Neural progenitor cell (in vitro differentiated cells): ENCODE data around the gene AMFR. TPM values are rescaled to one million over a fixed set of nuclear protein-coding genes. Genes with fewer than 3 reads are reported as not detected.

Experiments
- DNase-seq: peaks from one replicate; pipeline ENCODE4 v3.0.0-alpha.2; 2016; ENCODE audit warnings: low spot score
- H2AFZ ChIP-seq: fragments of 200-600 bp; sonication (generic); replicated peaks from 2 replicates; pipeline ENCODE4 v1.6.1; 2016; ENCODE audit warnings: antibody characterized with exemption
- H3F3A ChIP-seq: fragments of 200-600 bp; sonication (generic); 2 replicates; pipeline ENCODE4 v1.6.1; 2016; ENCODE audit warnings: antibody characterized with exemption, low read depth
- H3K27ac ChIP-seq: fragments of 200-600 bp; sonication (generic); 2 replicates; pipeline ENCODE4 v1.5.1; 2016; ENCODE audit warnings: mild to moderate bottlenecking
- H3K27me3 ChIP-seq: fragments of 200-600 bp; sonication (generic); 2 replicates; pipeline ENCODE4 v1.6.1; 2016; ENCODE audit warnings: mild to moderate bottlenecking, moderate library complexity
- H3K36me3 ChIP-seq: fragments of 200-600 bp; sonication (generic); 2 replicates; pipeline ENCODE4 v1.5.1; 2016
- H3K4me1 ChIP-seq: fragments of 200-600 bp; sonication (generic); 2 replicates; pipeline ENCODE4 v1.6.1; 2016; ENCODE audit warnings: mixed run types
- H3K4me2 ChIP-seq: fragments of 200-600 bp; sonication (generic); 2 replicates; pipeline ENCODE4 v1.6.1; 2016
- H3K4me3 ChIP-seq: fragments of 200-600 bp; sonication (generic); 2 replicates; pipeline ENCODE4 v1.5.1; 2016
- H3K79me2 ChIP-seq: fragments of 200-600 bp; sonication (generic); 2 replicates; pipeline ENCODE4 v1.6.1; 2016; ENCODE audit warnings: low read depth
- H3K9ac ChIP-seq: fragments of 200-600 bp; sonication (generic); 2 replicates; pipeline ENCODE4 v1.6.1; 2016
- H3K9me3 ChIP-seq: fragments of 200-600 bp; sonication (generic); 2 replicates; pipeline ENCODE4 v1.5.1; 2016; ENCODE audit warnings: low read depth
- H4K20me1 ChIP-seq: fragments of 200-600 bp; sonication (generic); 2 replicates; pipeline ENCODE4 v1.6.1; 2016; ENCODE audit warnings: low read depth
- H3K27ac Mint-ChIP-seq: 3 replicates; pipeline ENCODE4 v1.8.0; 2021; ENCODE audit warnings: mixed read lengths
- H3K27me3 Mint-ChIP-seq: 2 replicates; pipeline ENCODE4 v1.8.0; 2022; ENCODE audit warnings: low read depth, mild to moderate bottlenecking, inconsistent platforms, moderate library complexity, mixed read lengths; ENCODE audit not compliant: insufficient read depth
- H3K36me3 Mint-ChIP-seq: 3 replicates; pipeline ENCODE4 v1.8.0; 2021; ENCODE audit warnings: mixed read lengths
- H3K4me1 Mint-ChIP-seq: 3 replicates; pipeline ENCODE4 v1.8.0; 2021; ENCODE audit warnings: mixed read lengths
- H3K4me3 Mint-ChIP-seq: 3 replicates; pipeline ENCODE4 v1.8.0; 2021; ENCODE audit warnings: mild to moderate bottlenecking, moderate library complexity, mixed read lengths
- H3K9me3 Mint-ChIP-seq: 3 replicates; pipeline ENCODE4 v1.8.0; 2020; ENCODE audit warnings: mixed read lengths
- EZH2 ChIP-seq: fragments of 200-600 bp; sonication (generic); IDR thresholded peaks from 2 replicates; pipeline ENCODE4 v1.6.1; 2017; ENCODE audit warnings: antibody characterized with exemption, mild to moderate bottlenecking, moderate library complexity
- EZH2phosphoT487 ChIP-seq: fragments of 200-600 bp; sonication (generic); IDR thresholded peaks from 2 replicates; pipeline ENCODE4 v1.6.1; 2017; ENCODE audit warnings: antibody characterized with exemption
- total RNA-seq: library from RNA; depleted of rRNA; stranded (reverse); fragments of >200 nt; gene quantifications from 2 replicates; pipeline ENCODE4 v1.2.3, GENCODE V29; 2015; ENCODE audit warnings: low replicate concordance
- TF ChIP-seq, protein P1 (sequence below): fragments of 200-600 bp; sonication (generic); IDR thresholded peaks from 2 replicates; pipeline ENCODE4 v1.5.1; 2017; ENCODE audit warnings: antibody characterized with exemption, mild to moderate bottlenecking

Gene AMFR
- total RNA-seq, 1 donor from 2014 or later, result 38.7 TPM

DNA sequence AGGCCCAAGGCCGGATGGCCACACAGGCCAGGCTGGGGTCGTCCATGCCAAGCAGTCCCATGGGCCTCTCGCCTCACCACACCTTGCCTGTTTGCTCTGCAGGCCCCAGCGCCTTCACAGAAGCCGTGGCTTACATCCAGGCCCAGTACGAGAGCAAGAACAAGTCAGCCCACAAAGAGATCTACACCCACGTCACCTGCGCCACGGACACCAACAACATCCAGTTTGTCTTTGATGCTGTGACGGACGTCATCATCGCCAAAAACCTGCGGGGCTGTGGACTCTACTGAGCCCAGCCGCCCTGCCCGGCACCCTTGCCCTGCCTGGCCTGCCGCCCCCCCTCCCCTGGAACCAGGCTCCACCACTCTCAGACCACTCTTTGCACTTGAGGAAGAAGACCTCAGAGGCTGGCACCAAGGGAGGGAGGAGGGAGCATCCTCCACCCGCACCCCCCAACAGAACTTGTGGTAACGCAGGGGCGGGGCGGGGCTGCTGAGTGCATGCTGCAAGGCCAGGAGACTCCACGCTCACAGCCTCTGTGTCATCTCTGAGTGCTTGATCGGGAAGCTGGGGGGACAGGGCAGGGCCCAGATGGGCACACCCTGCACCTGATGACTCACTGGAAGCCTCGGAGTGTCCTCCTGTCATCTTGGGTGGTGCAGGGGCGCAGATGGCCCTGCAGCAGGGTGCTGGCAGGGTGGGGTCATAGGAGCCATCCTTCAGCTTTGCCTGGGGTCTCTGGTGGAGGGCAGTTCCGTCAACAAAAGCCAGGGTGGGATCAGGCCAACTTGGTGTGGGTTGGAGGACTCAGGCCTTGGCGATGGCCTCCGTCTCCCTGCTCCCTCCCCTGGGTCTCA lies 81.5 kb downstream of the AMFR start:
- no peak overlapping the region for H3K4me3 ChIP-seq
- TF ChIP-seq, protein P1, sequence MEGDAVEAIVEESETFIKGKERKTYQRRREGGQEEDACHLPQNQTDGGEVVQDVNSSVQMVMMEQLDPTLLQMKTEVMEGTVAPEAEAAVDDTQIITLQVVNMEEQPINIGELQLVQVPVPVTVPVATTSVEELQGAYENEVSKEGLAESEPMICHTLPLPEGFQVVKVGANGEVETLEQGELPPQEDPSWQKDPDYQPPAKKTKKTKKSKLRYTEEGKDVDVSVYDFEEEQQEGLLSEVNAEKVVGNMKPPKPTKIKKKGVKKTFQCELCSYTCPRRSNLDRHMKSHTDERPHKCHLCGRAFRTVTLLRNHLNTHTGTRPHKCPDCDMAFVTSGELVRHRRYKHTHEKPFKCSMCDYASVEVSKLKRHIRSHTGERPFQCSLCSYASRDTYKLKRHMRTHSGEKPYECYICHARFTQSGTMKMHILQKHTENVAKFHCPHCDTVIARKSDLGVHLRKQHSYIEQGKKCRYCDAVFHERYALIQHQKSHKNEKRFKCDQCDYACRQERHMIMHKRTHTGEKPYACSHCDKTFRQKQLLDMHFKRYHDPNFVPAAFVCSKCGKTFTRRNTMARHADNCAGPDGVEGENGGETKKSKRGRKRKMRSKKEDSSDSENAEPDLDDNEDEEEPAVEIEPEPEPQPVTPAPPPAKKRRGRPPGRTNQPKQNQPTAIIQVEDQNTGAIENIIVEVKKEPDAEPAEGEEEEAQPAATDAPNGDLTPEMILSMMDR, result no peak
- TF ChIP-seq EZH2 (no peak), EZH2phosphoT487 (no peak)
- Mint-ChIP-seq H3K27ac (no peak overlapping the region), H3K4me1 (no peaks in the 10 kb centered on the region), H3K36me3 (peaks cover 5% of the 10 kb centered on the region), H3K4me3 (no peak overlapping the region), H3K9me3 (no peaks in the 10 kb centered on the region), H3K27me3 (peaks cover 9% of the 10 kb centered on the region)
- H3K79me2 ChIP-seq, result no peaks in the 10 kb centered on the region
- no peaks in the 10 kb centered on the region for H3K27me3 ChIP-seq
- no peak overlapping the region for H2AFZ ChIP-seq
- H3F3A ChIP-seq, result no peaks in the 10 kb centered on the region
- H3K27ac ChIP-seq, result no peak overlapping the region
- no peaks in the 10 kb centered on the region for H3K4me1 ChIP-seq
- H3K9me3 ChIP-seq, result no peaks in the 10 kb centered on the region
- H3K36me3 ChIP-seq, result no peaks in the 10 kb centered on the region
- no peak for DNase-seq
- H3K9ac ChIP-seq, result no peak overlapping the region
- no peak overlapping the region for H3K4me2 ChIP-seq
- no peaks in the 10 kb centered on the region for H4K20me1 ChIP-seq

DNA sequence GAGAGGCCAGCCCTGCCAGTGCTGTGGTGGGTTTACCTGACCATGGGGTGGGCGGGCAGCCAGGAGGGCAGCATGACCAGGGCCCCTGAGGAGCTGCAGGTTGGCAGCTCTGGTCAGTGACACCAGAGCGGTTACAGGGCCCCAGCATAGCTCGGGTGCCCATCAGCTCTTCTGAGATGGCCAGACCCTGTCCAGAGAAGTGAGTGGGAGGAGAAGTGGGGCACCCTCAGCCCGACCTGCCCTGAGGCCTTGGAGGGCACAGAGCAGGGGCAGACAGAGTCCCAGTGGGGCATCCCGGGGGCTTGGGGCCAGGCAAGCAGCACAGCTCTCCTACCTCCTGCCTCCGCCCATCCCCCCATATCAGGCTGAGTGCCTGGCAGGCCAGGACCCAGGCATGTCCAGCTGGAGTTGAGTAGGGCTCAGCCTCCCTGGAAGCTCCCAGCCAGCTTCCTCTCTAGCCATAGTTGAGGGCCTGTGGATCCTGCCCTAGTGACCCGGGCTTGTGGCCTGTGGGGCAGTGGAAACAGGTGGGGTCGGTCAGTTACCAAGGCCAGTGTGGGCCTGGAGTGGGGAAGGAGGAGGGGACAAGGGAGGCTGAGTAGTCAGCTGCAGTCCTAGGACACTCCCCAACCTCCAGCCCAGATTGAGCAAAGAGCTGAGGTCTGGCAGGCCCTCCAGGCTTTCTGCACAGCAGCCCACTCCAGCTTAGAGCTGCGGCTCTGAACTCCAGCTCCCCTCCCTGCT lies 83.5 kb downstream of the AMFR start:
- Histone ChIP-seq H3K4me3 (no peak overlapping the region), H3K9me3 (no peaks in the 10 kb centered on the region), H3K36me3 (no peaks in the 10 kb centered on the region), H3K4me2 (no peak overlapping the region), H2AFZ (no peak overlapping the region), H3K27ac (no peak overlapping the region), H3K9ac (no peak overlapping the region), H3K27me3 (no peaks in the 10 kb centered on the region), H3K4me1 (no peaks in the 10 kb centered on the region), H3K79me2 (no peaks in the 10 kb centered on the region), H3F3A (no peaks in the 10 kb centered on the region), H4K20me1 (no peaks in the 10 kb centered on the region)
- peaks cover 5% of the 10 kb centered on the region for H3K36me3 Mint-ChIP-seq
- no peak overlapping the region for H3K27ac Mint-ChIP-seq
- DNase-seq, result no peak
- no peaks in the 10 kb centered on the region for H3K4me1 Mint-ChIP-seq
- H3K27me3 Mint-ChIP-seq, result peaks cover 9% of the 10 kb centered on the region
- TF ChIP-seq, protein P1, result no peak
- TF ChIP-seq EZH2phosphoT487 (no peak), EZH2 (no peak)
- no peak overlapping the region for H3K4me3 Mint-ChIP-seq
- H3K9me3 Mint-ChIP-seq, result no peaks in the 10 kb centered on the region

DNA sequence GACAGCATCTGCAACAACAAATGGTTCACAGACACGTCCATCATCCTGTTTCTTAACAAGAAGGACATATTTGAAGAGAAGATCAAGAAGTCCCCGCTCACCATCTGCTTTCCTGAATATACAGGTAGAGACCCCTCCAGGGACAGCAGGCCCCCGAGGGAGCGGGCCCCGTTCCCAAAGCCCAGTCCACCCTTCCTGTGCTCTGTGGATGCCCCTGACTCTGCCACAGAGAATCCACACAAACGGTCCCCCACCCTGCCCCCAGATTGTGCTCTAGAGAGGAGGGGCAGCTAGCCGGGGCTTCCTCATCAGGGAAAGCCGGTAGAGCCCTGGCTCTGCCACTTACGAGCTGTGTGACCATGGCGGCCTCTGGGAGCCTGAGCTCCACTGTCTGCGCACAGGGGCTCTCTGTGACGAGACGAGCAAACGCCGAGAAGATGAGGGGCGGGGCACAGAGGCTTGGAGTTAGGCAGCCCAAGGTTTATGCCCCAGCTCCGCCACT lies 84.4 kb downstream of the AMFR start:
- H3F3A ChIP-seq, result no peaks in the 10 kb centered on the region

More for the DNA sequence above, 84.4 kb downstream of the AMFR start:
- Histone ChIP-seq H3K79me2 (no peaks in the 10 kb centered on the region), H3K4me1 (no peaks in the 10 kb centered on the region), H3K9ac (no peak overlapping the region), H3K27ac (no peak overlapping the region), H3K4me3 (no peak overlapping the region), H3K4me2 (no peak overlapping the region), H3K36me3 (no peaks in the 10 kb centered on the region), H2AFZ (no peak overlapping the region), H3K9me3 (no peaks in the 10 kb centered on the region), H4K20me1 (no peaks in the 10 kb centered on the region), H3K27me3 (no peaks in the 10 kb centered on the region)
- Mint-ChIP-seq H3K4me3 (no peak overlapping the region), H3K4me1 (no peaks in the 10 kb centered on the region), H3K36me3 (peaks cover 5% of the 10 kb centered on the region), H3K27ac (peak overlapping the region; percentile 26), H3K27me3 (peaks cover 7% of the 10 kb centered on the region), H3K9me3 (no peaks in the 10 kb centered on the region)
- DNase-seq, result no peak
- TF ChIP-seq EZH2 (no peak), EZH2phosphoT487 (no peak)
- TF ChIP-seq, protein P1, result no peak
